GM12878 (cell line): ENCODE results near the gene NPR1. TPM values are rescaled to one million over a fixed set of nuclear protein-coding genes. Genes with fewer than 3 reads are reported as not detected.

Source experiments
- ATAC-seq: fragments of 200-7000 bp; cut with Tn5 transposase; 3 replicates; pipeline ENCODE4 v1.9.1; 2020; ENCODE audit warnings: mild to moderate bottlenecking, moderate library complexity
- BruUV-seq: library from RNA; stranded (reverse); fragments of 400-500 nt; replicated peaks from 2 replicates; lab custom pipeline; 2021; lab: Mats Ljungman, UMichigan
- CTCF ChIA-PET: fragments of 300-600 bp; sonication (Branson Sonifier 250); formaldehyde crosslinking; extraction: SDS; loops from one replicate; lab custom pipeline; 2021; ENCODE audit warnings: inconsistent platforms; lab: Yijun Ruan, JAX
- POLR2A ChIA-PET: fragments of 350-600 bp; formaldehyde crosslinking; extraction: SDS; loops from one replicate; lab custom pipeline; 2021; ENCODE audit warnings: inconsistent platforms; lab: Charles Lee
- RAD21 ChIA-PET: fragments of 300-600 bp; sonication (Branson Sonifier 250); formaldehyde crosslinking; loops from one replicate; lab custom pipeline; 2023; ENCODE audit warnings: antibody characterized with exemption; ENCODE audit not compliant: unreplicated experiment; lab: Charles Lee
- SMC1A ChIA-PET: fragments of 300-600 bp; sonication (Branson Sonifier 250); formaldehyde crosslinking; loops from one replicate; lab custom pipeline; 2023; ENCODE audit not compliant: unreplicated experiment, uncharacterized antibody; lab: Charles Lee
- DNase-seq: peaks from one replicate; pipeline ENCODE4 v3.0.0-alpha.2; 2011; ENCODE audit warnings: low read depth, low spot score
- FAIRE-seq: peaks from 3 replicates; lab custom pipeline; 2011; peaks lifted over from hg19 to GRCh38; lab: Jason Lieb, UNC
- H2AFZ ChIP-seq: 2 replicates; pipeline ENCODE4 v1.6.0; 2011; ENCODE audit warnings: low read depth, low read length, control low read depth; ENCODE audit not compliant: control insufficient read depth
- H3K27ac ChIP-seq: 2 replicates; pipeline ENCODE4 v1.5.1; 2011; ENCODE audit warnings: control low read depth; ENCODE audit not compliant: control insufficient read depth, insufficient read depth
- H3K27me3 ChIP-seq, 2 experiments: replicated peaks in 1 of 2; 2 replicates each; pipeline versions ENCODE4 v1.6.0 to v1.6.1; 2011; ENCODE audit warnings: low read length in 1 of 2; ENCODE audit not compliant: control insufficient read depth in 2 of 2, insufficient read depth in 2 of 2
- H3K36me3 ChIP-seq, 2 experiments: 2 replicates each; pipeline ENCODE4 v1.5.1; 2011; ENCODE audit warnings: low read length in 1 of 2; ENCODE audit not compliant: control insufficient read depth in 2 of 2, insufficient read depth in 2 of 2
- H3K4me1 ChIP-seq: 2 replicates; pipeline ENCODE4 v1.6.1; 2011; ENCODE audit warnings: mild to moderate bottlenecking, low read length, moderate library complexity, mixed read lengths; ENCODE audit not compliant: control insufficient read depth, insufficient read depth
- H3K4me2 ChIP-seq: 2 replicates; pipeline ENCODE4 v1.6.0; 2011; ENCODE audit warnings: control low read depth; ENCODE audit not compliant: control insufficient read depth, insufficient read depth
- H3K4me3 ChIP-seq: fragments of 200-600 bp; sonication (generic); 2 replicates; pipeline ENCODE4 v1.5.1; 2016
- H3K79me2 ChIP-seq: 2 replicates; pipeline ENCODE4 v1.6.0; 2011; ENCODE audit warnings: low read length; ENCODE audit not compliant: control insufficient read depth, insufficient read depth
- H3K9ac ChIP-seq: 2 replicates; pipeline ENCODE4 v1.8.0; 2011; ENCODE audit warnings: low read length, control low read depth, mixed read lengths; ENCODE audit not compliant: control insufficient read depth, insufficient read depth
- H3K9me3 ChIP-seq: replicated peaks from 3 replicates; pipeline ENCODE4 v1.5.1; 2011; ENCODE audit warnings: mild to moderate bottlenecking, low read length; ENCODE audit not compliant: control insufficient read depth, insufficient read depth
- H4K20me1 ChIP-seq: 2 replicates; pipeline ENCODE4 v1.6.0; 2011; ENCODE audit not compliant: control insufficient read depth, insufficient read depth
- CBX5 ChIP-seq: sonication (generic); IDR thresholded peaks from 2 replicates; pipeline ENCODE4 v1.6.1; 2016; ENCODE audit warnings: low read depth, moderate library complexity, mild to moderate bottlenecking, inconsistent platforms
- IKZF2 ChIP-seq, 2 experiments: fragments of 450-650 bp; IDR thresholded peaks; 2 replicates each; pipeline ENCODE4 v1.6.1; 2017; ENCODE audit warnings: mild to moderate bottlenecking in 2 of 2, moderate library complexity in 2 of 2
- MYB ChIP-seq: fragments of 150-350 bp; IDR thresholded peaks from 2 replicates; pipeline ENCODE4 v1.6.1; 2014; ENCODE audit warnings: mild to moderate bottlenecking, low read depth, low read length, borderline replicate concordance
- NBN ChIP-seq: fragments of 450-650 bp; IDR thresholded peaks from 2 replicates; pipeline ENCODE4 v1.6.1; 2016
- NR2C1 ChIP-seq: fragments of 450-650 bp; IDR thresholded peaks from 2 replicates; pipeline ENCODE4 v1.6.1; 2017; ENCODE audit warnings: antibody characterized with exemption, mild to moderate bottlenecking, moderate library complexity
- NR2C2 ChIP-seq: IDR thresholded peaks from 2 replicates; pipeline ENCODE4 v1.6.1; 2011; ENCODE audit warnings: borderline replicate concordance, low read depth; ENCODE audit not compliant: control insufficient read depth, insufficient read length
- POLR2AphosphoS2 ChIP-seq: IDR thresholded peaks from 2 replicates; pipeline ENCODE4 v1.6.1; 2011; ENCODE audit warnings: low read depth, mild to moderate bottlenecking, low read length, improper control_type of control experiment, moderate library complexity
- YBX1 ChIP-seq: fragments of 450-650 bp; IDR thresholded peaks from 2 replicates; pipeline ENCODE4 v1.6.1; 2016; ENCODE audit warnings: antibody characterized with exemption
- WGBS: methylation state at CpG from one replicate; pipeline ENCODE4 v1.1.6; 2016; ENCODE audit warnings: low lambda C conversion rate; ENCODE audit not compliant: insufficient replicate concordance, insufficient coverage; ENCODE audit errors: missing lambda C conversion rate; 5-methylcytosine and 5-hydroxymethylcytosine counted together
- in situ Hi-C: fragments of 300-500 bp; cut with MboI; formaldehyde crosslinking; loops from 9 replicates; pipeline ENCODE4 v1.14.3; 2018; ENCODE audit warnings: mixed read lengths
- intact Hi-C: fragments of 100-400 bp; cut with micrococcal nuclease; formaldehyde crosslinking; loops from one replicate; pipeline ENCODE4 v1.14.2; 2022; ENCODE audit not compliant: unreplicated experiment
- polyA plus RNA-seq, 11 experiments: library from polyadenylated mRNA; depleted of rRNA in 4 of 11; unstranded in 6 of 11; stranded (reverse) in 5 of 11; fragments of >200 nt; fragmentation: Nextera tagmentation in 4 of 11; fragmentation: Illumina TruSeq in 1 of 11; extraction: Ambion mirVana in 4 of 11; extraction: Trizol in 1 of 11; gene quantifications; 1 replicate in 1 of 11; 2 replicates in 10 of 11; pipeline versions ENCODE4 v1.2.1 to v1.2.3, GENCODE V29; 2011 to 2016; ENCODE audit warnings: inconsistent platforms in 2 of 11, missing spikeins in 2 of 11, low read depth in 1 of 11
- total RNA-seq, 4 experiments: library from RNA; depleted of rRNA in 3 of 4; stranded (reverse); fragments of >200 nt in 3 of 4; fragmentation: Illumina TruSeq in 1 of 4; extraction: Trizol in 1 of 4; gene quantifications; 2 replicates each; pipeline versions ENCODE4 v1.2.1 to v1.2.3, GENCODE V29; 2013 to 2021
- TF ChIP-seq, protein P1 (sequence below): fragments of 450-650 bp; IDR thresholded peaks from 2 replicates; pipeline ENCODE4 v1.6.1; 2016; ENCODE audit warnings: mild to moderate bottlenecking, moderate library complexity, borderline replicate concordance
- TF ChIP-seq, protein P2 (sequence below): IDR thresholded peaks from 2 replicates; pipeline ENCODE4 v1.6.1; 2012; ENCODE audit warnings: low read depth, low read length, improper control_type of control experiment

The NPR1 gene
- total and polyA plus RNA-seq, 10 of the 15 experiments (the other 5 are each of a cell fraction or from before 2014, with no cell fraction given) = 0.09 to 2.1 (median 0.28) TPM; not detected in 1

DNA sequence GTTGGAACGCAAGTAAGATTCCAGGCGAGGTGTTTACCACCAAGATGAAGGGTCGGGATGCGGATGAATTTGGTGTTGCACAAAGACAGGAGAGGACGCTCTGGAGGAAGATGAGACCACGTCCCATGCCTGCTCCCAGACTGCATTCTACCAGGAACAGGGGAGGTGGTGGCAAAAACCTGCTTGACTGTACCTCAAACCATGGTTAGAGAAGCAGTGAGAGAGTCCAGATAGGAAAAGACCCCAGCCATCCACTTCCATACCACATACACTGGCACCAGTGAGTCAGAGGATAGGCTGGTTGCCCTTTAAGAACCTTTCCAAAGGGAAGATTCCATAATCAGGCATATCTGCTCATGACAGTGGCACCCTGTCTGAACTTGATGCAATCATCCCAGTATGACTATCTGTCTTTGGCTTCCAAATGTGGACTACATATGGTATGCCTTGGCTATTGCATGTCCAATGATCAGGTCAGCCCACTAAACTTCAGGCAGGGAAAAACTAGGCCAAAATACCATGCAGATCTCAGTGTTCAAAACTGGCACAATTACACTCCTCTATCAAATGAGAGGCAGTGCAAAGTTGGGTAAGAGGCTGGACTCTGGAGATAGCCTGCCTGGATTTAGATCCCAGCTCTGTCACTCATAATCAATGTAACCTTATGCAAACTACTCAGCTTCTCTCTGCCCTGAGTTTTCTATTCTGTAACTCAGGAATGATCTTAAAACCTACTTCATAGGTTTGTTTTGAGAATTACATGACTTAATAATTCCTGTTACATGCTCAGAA, 20.6 kb downstream of the NPR1 start:
- ChIA-PET SMC1A (interaction anchor here (1.2 kb wide), 1 partner anchor 98 kb away, joined by 3 read pairs; no protein-coding TSS in a partner anchor), RAD21 (interaction anchor here (0.7 to 1.0 kb wide), 2 partner anchors 27 to 43 kb away, joined by 3 read pairs; no protein-coding TSS in a partner anchor), CTCF (no interaction called here), POLR2A (interaction anchor here (0.6 kb wide), 1 partner anchor 1274 kb away, joined by 4 read pairs; no protein-coding TSS in a partner anchor)
- no peak overlapping the region; the same call in 1 of the 2 replicates for H2AFZ ChIP-seq
- no peaks in the 10 kb centered on the region for H3K79me2 ChIP-seq
- H3K4me1 ChIP-seq = peaks cover 4% of the 10 kb centered on the region
- no TSS peak for BruUV-seq
- in situ Hi-C loops = no loop called here
- WGBS = 49% methylated on average over 6 of the region's 6 CpGs
- no peaks in the 10 kb centered on the region for H4K20me1 ChIP-seq
- FAIRE-seq = no peak
- no peak for DNase-seq
- no peak overlapping the region for H3K4me3 ChIP-seq
- H3K27ac ChIP-seq = no peak overlapping the region
- no peak for ATAC-seq
- no peak overlapping the region for H3K4me2 ChIP-seq
- H3K36me3 ChIP-seq = no peaks in the 10 kb centered on the region
- TF ChIP-seq IKZF2 (IDR thresholded peaks at IDR 0.05) = no peak
- no peak for TF ChIP-seq MYB
- TF ChIP-seq POLR2AphosphoS2 = no peak
- no peak for TF ChIP-seq CBX5
- no peak for TF ChIP-seq NR2C2
- no peaks in the 10 kb centered on the region for H3K9me3 ChIP-seq
- H3K9ac ChIP-seq = no peak overlapping the region
- intact Hi-C loops = no loop called here
- H3K27me3 ChIP-seq = no peaks in the 10 kb centered on the region

DNA sequence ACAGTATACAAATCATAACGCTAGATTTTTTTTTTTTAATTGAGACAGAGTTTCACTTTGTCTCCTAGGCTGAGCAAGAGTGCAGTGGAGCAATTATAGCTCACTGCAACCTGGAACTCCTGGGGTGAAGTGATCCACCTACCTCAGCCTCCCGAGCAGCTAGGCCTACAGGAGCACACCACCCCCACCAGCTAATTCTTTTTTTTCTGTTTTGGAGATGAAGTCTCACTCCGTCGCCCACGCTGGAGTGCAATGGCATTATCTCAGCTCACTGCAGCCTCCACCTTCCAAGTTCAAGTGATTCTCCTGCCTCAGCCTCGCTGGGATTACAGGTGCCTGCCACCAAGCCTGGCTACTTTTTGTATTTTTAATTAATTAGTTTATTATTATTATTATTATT, 21.3 kb downstream of the NPR1 start:
- no peak overlapping the region for H3K27ac ChIP-seq
- CTCF ChIA-PET = interaction anchor here (0.5 kb wide), 1 partner anchor 31 kb away, joined by 3 read pairs; no protein-coding TSS in a partner anchor
- WGBS = 44% methylated on average over 6 of the region's 6 CpGs
- no peak overlapping the region for H3K4me3 ChIP-seq
- ATAC-seq = no peak
- FAIRE-seq = no peak
- no peak overlapping the region for H3K4me2 ChIP-seq
- H3K36me3 ChIP-seq = no peaks in the 10 kb centered on the region
- POLR2A ChIA-PET = no interaction called here
- H3K79me2 ChIP-seq = no peaks in the 10 kb centered on the region
- in situ Hi-C loops = no loop called here
- H3K9ac ChIP-seq = no peak overlapping the region
- peaks cover 4% of the 10 kb centered on the region for H3K4me1 ChIP-seq
- no peak overlapping the region for H2AFZ ChIP-seq
- no TSS peak for BruUV-seq
- no peaks in the 10 kb centered on the region for H4K20me1 ChIP-seq
- SMC1A ChIA-PET = interaction anchor here (1.2 kb wide), 1 partner anchor 97 kb away, joined by 3 read pairs; no protein-coding TSS in a partner anchor
- no peaks in the 10 kb centered on the region for H3K27me3 ChIP-seq
- TF ChIP-seq, protein P1, sequence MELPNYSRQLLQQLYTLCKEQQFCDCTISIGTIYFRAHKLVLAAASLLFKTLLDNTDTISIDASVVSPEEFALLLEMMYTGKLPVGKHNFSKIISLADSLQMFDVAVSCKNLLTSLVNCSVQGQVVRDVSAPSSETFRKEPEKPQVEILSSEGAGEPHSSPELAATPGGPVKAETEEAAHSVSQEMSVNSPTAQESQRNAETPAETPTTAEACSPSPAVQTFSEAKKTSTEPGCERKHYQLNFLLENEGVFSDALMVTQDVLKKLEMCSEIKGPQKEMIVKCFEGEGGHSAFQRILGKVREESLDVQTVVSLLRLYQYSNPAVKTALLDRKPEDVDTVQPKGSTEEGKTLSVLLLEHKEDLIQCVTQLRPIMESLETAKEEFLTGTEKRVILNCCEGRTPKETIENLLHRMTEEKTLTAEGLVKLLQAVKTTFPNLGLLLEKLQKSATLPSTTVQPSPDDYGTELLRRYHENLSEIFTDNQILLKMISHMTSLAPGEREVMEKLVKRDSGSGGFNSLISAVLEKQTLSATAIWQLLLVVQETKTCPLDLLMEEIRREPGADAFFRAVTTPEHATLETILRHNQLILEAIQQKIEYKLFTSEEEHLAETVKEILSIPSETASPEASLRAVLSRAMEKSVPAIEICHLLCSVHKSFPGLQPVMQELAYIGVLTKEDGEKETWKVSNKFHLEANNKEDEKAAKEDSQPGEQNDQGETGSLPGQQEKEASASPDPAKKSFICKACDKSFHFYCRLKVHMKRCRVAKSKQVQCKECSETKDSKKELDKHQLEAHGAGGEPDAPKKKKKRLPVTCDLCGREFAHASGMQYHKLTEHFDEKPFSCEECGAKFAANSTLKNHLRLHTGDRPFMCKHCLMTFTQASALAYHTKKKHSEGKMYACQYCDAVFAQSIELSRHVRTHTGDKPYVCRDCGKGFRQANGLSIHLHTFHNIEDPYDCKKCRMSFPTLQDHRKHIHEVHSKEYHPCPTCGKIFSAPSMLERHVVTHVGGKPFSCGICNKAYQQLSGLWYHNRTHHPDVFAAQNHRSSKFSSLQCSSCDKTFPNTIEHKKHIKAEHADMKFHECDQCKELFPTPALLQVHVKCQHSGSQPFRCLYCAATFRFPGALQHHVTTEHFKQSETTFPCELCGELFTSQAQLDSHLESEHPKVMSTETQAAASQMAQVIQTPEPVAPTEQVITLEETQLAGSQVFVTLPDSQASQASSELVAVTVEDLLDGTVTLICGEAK = no peak
- no peak for TF ChIP-seq NR2C1
- TF ChIP-seq, protein P2, sequence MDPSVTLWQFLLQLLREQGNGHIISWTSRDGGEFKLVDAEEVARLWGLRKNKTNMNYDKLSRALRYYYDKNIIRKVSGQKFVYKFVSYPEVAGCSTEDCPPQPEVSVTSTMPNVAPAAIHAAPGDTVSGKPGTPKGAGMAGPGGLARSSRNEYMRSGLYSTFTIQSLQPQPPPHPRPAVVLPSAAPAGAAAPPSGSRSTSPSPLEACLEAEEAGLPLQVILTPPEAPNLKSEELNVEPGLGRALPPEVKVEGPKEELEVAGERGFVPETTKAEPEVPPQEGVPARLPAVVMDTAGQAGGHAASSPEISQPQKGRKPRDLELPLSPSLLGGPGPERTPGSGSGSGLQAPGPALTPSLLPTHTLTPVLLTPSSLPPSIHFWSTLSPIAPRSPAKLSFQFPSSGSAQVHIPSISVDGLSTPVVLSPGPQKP = no peak
- TF ChIP-seq NBN = no peak
- no peak for TF ChIP-seq YBX1
- intact Hi-C loops = no loop called here
- H3K9me3 ChIP-seq = no peaks in the 10 kb centered on the region
- RAD21 ChIA-PET = no interaction called here
- DNase-seq = no peak
